Measurements from ENCODE around the gene URB2.
A peak's percentile ranks its signal among the peaks of the same experiment; 100 is the strongest.
"Not testable (repeated sequence)": the region's sequence is repeated elsewhere in the genome, so short reads cannot be mapped to it uniquely, and the experiment has no call there.

The URB2 gene

GRCh38 chr1:229693129-229693900 lies 67.3 kb downstream of the URB2 start:
- no peak for DNase-seq (ENCODE audit: low spot score)

GRCh38 chr1:229694053-229694693 lies 68.1 kb downstream of the URB2 start:
- no peak for DNase-seq (ENCODE audit: low spot score)

GRCh38 chr1:229696385-229696784 lies 70.3 kb downstream of the URB2 start:
- DNase-seq (ENCODE audit: low spot score): no peak

- peak; percentile 7 for DNase-seq (ENCODE audit: low spot score)
Measured at GRCh38 chr1:229699613-229700267, 73.7 kb downstream of the URB2 start.

- DNase-seq (ENCODE audit: low spot score): no peak
Measured at GRCh38 chr1:229704157-229704556, 78.1 kb downstream of the URB2 start.

DNA sequence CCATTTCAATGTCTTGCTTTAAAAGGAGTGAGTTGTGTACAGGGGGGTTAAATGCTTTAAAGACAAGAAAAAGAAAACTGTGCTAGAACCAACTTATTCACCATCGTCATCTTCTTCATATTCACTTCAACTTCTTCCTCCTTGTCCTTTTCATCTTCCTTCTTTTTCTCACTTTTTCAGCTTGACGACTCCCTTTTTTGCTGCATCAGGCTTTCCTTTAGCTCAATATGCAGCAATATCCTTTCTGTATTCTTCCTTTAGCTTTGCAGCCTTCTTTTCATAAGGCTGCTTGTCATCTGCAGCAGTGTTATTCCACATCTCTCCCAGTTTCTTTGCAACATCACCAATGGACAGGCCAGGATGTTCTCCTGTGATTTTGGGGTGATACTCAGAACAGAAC lies 79.1 kb downstream of the URB2 start:
- not testable (repeated sequence) for DNase-seq (ENCODE audit: low spot score)

DNA sequence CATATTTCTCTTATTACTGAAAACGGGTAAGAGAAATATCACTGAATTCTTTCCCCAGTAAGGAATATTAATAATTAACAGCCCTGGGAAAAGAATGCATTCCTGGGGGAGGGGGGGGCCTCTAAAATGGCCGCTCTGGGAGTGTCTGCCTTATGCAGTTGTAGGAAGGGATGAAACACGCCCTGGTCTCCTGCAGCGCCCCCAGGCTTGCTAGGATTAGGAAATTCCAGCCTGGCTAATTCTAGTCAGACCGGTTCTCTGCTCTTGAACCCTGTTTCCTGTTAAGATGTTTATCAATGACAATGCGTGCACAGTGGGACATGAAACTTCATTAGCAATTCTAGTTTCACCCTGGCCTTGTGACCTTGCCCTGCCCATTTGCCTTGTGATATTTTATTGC lies 81.1 kb downstream of the URB2 start:
- not testable (repeated sequence) for DNase-seq (ENCODE audit: low spot score)

DNA sequence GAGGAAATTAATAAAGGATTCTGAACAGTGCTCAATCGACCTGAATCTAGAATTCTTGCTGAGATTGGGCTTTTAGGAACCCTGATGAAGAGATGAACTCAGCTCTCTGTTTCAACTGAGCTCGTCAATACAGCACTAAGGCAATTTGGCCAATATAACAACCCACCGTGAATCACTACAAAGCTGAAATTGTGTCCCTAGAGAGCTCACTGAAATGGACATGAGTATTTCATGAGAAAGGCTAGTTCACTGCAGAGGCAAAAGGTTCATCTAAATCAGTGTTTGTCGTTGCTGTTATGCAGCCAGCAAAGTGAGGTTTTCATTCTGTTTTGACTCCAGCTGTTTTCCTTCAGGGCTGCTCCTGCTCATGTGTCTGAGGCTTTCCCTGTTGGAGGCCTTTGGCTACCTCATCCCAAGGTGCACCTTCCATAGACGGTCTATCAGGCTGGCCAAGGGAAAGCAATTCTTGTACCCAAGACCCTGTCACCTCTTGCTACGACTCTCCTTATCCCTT lies 83.5 kb downstream of the URB2 start:
- no peak for DNase-seq (ENCODE audit: low spot score)
